ENCODE data around the gene CFAP100.

CFAP100 gene

DNA sequence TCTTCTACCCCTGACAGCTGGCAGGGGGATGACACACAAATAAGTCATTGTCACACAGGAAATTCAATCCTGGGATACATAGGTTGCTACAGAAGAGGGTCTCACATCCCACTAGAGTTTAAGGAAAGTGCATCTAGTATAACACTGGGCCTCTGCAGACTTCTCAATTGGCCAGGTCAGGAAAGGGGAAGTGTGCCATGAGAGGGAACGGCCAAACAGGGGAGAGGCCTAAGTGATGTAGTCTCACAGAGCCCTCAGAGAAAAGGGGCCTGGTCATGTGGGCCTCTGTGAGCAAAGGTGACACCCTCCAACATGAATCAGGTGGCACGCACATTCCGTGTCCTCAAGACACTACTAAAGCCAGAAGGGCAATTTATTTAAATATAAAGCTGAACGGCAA is 69.8 kb downstream of the CFAP100 start:
- no peak for TF ChIP-seq ZNF274 (IDR thresholded peaks at IDR 0.05; ENCODE audit: low read depth, low read length)
- no peak overlapping the region for H3K4me3 ChIP-seq (ENCODE audit: low read length)

DNA sequence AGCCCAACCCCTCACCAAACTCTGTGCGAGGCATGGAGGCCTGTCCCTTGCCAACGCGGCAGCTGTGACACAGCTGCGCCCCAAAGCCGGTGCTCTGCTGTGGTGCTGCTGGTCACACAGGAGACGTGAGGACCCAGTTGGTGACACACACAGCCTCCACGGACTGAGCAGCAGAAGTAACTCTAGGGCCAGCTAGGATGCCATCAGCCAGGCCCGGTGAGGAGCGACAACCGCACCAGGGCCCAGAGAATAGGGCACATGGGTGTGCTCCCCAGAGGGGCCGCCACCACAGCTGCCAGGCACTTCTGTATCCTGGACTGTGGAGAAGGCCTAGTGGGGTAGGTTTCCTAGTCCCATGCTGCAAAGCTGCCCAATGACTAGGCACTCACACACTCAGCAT is 70.3 kb downstream of the CFAP100 start:
- no peak overlapping the region for H3K4me3 ChIP-seq (ENCODE audit: low read length)
- TF ChIP-seq ZNF274 (IDR thresholded peaks at IDR 0.05; ENCODE audit: low read depth, low read length), result no peak

DNA sequence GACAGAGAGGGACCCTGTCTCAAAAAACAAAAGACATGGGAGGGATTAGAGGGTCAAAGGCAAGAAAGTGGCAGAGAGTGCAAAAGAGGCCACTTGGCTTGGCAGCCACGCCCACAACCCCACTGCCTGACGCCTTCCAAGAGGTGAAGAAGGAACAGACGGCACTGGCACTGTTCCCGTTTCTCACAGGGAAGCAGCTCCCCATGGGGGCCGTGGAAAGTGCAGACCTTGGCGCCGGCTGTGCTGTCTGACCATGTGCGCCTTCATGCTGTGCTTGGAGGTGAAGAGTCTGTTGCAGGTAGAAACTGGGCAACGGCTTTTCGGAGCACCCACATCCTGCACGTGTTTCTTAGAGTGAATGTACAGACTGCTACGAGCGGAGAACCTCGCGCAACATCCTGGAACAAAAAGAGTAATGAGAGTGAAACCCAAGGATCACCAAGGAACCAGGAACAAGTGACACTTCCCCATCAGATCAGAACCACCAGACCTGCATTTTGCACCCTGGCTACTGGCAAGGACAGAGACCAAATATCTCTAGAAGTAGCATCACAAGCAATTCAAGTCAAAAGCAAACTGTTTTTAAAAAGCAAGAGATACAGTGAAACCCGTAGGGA is 71.3 kb downstream of the CFAP100 start:
- H3K4me3 ChIP-seq (ENCODE audit: low read length), result no peak overlapping the region
- no peak for TF ChIP-seq ZNF274 (IDR thresholded peaks at IDR 0.05; ENCODE audit: low read depth, low read length)

DNA sequence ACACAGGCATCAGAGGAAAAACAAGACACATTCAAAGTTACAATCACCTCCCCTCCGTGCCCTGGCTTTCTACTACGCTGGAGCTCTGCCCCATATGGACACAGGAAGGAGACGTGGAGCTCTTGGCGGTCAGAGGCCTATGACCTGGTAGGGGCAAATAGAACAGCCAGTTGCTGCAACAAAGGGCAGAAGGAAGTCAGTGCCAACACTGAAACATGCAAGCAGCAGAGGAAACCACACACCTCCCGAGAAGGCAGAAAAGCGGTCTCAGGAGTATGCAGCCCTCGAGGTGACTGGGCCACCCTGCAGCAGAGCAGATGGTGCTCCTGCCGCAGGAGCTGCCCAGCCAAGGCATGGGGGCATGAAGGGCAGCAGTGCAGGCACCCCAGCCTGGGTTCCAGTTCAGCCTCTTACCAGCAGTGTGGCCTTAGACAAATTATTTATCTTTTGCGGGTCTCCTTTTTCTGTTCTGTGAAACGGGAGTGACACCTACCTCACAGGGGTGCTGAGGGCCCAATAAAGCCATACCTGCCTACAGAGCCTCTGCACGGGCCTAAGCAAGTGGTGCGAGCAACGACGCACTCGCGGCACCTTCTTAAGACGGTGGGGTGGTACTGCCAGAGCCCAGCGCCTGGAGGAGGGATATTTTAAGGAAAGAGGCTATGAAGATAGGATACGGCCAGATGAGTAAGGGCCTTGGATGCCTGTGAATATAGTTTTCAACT is 72.3 kb downstream of the CFAP100 start:
- TF ChIP-seq ZNF274 (IDR thresholded peaks at IDR 0.05; ENCODE audit: low read depth, low read length), result no peak
- no peak overlapping the region for H3K4me3 ChIP-seq (ENCODE audit: low read length)

DNA sequence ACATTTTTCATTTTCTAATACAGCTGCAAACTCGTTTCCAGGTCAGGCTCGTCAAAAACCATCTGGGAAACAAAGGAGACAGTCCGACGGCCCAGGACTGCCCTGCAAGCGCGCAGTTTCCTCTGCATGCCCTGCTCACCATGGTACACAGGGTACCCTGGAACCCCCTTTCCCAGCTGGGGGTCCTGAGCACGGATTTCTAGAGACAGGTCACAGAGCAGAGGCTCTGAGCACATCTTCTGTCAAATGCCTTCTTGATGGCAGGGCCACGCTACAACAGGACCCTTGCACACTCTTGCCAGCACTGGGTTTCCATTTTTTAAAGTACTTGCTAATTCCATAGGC is 72.9 kb downstream of the CFAP100 start:
- TF ChIP-seq ZNF274 (IDR thresholded peaks at IDR 0.05; ENCODE audit: low read depth, low read length), result no peak
- no peak overlapping the region for H3K4me3 ChIP-seq (ENCODE audit: low read length)

DNA sequence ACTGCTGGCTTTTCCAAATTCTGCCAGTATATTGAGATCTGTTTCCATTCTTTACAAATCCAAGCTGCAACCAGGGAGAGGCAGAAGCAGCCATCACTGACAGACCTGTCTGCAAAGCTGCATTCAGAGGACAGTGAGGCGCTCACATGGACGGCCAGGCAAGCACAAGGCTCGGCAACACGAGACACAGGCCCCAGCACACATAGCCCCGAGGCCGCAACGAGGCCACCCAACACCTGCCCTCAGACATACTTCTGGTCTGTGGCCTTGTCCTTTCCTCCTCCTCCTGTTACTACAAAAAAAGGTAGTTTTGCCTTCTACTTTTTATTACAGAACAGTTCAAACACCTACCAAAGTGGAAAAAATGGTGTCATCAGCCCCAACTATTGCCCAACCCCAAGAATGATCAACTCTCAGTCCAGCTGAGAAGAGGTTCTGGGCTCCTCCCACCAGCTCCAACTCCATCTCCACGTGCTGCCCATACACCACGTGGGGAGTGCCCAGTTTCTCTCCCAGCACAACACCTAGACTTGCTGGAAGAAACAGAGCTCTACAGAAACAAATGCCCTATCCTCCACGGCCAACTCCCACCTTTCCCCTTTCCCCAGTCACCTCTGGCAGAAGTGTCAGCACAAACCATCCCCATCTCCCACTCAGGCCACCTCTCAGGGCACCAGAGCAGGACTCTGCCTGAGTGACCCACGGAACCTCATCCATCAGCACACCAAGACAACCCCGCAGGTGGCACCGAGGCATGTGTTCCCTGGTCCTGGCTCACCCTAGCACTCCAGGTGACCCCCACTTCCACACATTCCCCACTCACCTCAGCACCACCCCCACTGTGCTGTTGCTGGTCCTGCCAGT is 73.6 kb downstream of the CFAP100 start:
- TF ChIP-seq ZNF274 (IDR thresholded peaks at IDR 0.05; ENCODE audit: low read depth, low read length), result no peak
- no peak overlapping the region for H3K4me3 ChIP-seq (ENCODE audit: low read length)

DNA sequence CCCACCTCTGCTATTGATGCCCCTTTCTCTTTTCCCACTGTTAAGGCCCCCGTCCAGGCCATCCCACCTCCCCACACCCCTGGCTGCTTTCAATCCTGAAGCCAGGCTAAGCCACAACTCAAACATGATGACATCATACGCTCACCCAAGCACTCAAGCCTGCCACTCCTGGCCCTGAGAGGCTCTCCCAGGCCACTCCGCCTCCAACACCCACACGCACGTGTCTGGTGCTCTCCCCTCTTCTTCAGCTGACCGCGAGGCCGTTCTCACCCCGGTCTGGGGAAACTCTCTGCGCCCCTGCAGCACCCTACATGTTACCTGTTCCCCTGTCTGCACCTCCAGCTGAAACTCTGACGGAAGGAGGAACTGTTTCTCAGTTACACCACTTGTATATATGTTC is 74.8 kb downstream of the CFAP100 start:
- TF ChIP-seq ZNF274 (IDR thresholded peaks at IDR 0.05; ENCODE audit: low read depth, low read length), result no peak
- H3K4me3 ChIP-seq (ENCODE audit: low read length), result no peak overlapping the region

DNA sequence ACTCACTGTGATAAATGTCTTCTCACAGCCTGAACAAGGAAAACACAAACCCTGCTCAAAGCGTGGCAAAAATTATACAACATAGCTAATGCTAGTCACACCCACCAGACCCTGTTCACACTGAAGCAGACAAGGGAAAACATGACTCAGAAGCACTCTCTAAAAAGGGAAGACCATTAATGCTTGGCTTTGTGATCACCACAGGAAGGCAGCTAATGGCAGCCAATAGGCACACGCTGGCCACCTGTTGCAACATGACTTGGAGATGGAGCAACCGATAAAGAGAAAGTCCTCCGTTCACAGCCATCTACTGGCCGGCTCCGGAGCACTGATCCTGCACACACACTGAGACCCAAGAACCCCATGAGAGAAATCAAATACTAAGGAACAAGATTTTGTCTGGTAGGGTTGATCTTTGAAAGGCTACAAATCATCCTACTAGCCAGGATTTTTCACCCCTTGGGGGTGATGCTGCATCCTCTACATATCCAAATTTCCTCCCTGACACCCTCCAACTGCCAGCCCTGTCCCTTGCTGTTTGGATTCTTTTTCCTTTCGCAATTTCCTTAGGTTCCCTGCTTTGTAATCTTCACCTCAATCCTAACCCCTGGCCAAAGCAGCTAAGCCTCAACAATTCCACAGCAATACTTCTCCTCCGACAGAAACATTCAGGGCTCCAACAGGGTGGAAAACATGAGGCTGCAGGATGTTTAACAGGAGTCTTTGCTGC is 77.7 kb downstream of the CFAP100 start:
- TF ChIP-seq ZNF274 (IDR thresholded peaks at IDR 0.05; ENCODE audit: low read depth, low read length), result no peak
- no peak overlapping the region; the same call in 1 of the 2 replicates for H3K4me3 ChIP-seq (ENCODE audit: low read length)

DNA sequence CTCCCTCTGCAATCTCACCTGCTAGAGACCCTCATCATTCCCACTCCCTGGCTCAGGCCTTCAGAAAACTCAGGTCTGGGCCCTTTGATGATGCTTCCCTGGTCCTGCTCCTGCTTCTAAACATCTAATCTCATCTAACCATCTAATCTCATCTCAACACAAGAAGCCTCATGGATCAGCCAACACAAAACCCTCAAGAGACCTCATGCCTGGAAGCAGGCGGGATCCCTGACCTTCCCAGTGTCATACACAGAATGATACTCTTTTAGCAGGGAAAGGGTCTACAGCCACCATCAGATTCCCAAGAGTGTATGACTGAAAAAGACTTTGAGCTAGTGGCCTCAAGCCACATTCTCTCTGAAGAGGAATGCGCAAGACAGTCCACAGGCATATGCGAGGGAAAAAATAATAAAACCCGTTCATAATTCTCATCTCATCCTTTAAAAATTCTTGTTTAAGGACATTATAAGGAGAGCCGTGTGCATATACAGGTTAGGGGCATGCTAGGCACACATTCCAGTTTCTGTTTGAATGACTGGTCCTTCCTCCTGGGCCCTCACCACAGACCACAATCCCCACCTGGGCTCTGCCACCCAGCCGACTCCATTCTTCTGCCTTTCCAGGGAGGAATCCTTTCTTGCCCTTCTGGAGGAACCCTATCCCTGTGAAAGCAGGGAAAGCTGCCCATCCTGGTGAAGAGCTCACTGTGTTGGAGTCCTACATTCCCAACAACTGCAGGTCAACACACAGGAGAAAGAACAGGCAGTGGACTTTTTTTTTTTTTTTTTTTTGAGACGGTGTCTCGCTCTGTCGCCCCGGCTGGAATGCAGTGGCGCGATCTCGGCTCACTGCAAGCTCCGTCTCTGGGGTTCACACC is 78.8 kb downstream of the CFAP100 start:
- peak overlapping the region; percentile 27; the same call in 1 of the 2 replicates for H3K4me3 ChIP-seq (ENCODE audit: low read length)
- TF ChIP-seq ZNF274 (IDR thresholded peaks at IDR 0.05; ENCODE audit: low read depth, low read length), result no peak

DNA sequence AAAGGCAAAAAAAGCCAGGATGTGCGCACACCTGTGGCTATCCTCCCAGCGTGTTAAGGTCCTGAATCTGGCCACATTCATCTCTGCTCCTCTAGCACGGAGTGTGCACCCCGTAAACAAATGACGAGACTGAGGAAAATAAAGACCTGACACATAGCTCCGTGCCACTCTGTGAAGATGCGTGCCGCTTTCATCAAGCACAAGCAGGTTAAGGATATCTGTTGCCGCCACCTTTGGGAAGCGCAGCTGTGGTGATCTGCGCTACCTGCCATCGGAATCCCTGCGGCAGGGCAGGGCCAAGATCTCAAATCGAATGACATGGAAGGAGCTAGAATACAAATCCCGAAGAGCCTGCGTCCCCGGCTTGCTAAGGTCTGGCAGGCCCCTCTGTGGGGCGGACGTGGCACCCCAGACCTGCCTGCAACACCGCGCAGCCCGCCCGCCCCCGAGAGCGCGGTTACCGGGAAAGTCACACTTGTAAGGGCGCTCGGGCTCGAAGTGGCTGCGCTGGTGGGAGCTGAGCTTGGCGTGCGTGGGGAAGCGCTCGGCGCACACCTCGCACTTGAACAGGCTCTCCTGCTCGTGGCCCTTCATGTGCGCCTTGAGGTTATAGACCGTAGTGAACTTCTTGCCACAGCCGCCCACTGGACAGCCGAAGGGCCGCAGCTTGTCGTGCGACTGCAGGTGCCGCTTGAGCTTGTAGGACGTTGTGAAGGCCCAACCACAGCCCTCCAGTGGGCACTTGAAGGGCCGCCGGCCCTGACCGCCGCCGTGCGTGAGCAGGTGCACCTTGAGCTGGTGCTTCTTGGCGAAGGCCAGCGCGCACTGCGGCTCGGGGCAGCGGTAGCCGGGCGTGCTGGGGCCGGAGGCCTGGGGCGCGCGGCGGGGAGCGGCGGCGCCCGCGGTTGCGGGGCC is 80.0 kb downstream of the CFAP100 start:
- H3K4me3 ChIP-seq (ENCODE audit: low read length), result peak overlapping the region; percentile 79
- no peak for TF ChIP-seq ZNF274 (IDR thresholded peaks at IDR 0.05; ENCODE audit: low read depth, low read length)

DNA sequence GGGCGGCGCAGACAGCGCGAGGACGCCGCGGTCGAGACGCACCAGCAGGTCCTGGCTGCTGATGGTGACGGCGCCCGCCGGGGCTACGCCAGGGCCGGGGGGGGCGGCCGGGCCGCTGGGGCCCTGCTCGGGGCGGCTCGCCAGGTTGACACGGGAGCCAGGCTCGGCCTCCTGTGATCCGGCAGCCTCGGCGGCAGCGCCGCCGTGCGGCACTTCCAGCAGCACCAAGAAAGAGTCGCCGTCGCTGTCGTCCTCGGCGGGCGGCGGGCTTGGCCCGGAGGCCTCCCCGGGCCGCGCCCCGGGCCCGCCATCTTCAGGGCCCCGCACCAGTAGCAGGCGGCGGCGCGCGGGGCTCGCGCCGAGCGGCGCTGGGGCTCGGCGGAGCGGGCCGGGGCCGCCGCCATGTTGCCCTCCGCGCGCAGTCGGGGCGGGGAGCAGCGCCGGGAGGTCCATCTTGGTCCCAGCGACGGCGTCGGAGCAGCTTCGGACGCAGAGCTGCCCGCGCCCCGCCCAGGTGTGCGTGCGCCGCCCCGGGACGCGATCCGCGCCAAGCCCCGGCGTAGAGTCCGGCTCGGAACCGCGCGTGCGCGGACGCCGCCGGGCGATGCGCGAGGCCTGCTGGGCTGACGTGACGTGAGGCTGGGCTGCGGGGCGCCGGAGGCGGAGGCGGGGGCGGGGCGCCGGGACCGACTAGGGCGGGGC is 80.9 kb downstream of the CFAP100 start, which contains the start of gene ZXDC:
Gene ZXDC, minus strand, starts transcription at position 479 of the 702 bp plus-strand sequence. Its CDS starts 26 bp downstream, at position 453.
- peak within 1 kb of the TSS; percentile 80 for H3K4me3 ChIP-seq (ENCODE audit: low read length)
- no peak for TF ChIP-seq ZNF274 (IDR thresholded peaks at IDR 0.05; ENCODE audit: low read depth, low read length)
